ENCODE data around the gene LILRA5.

- TF ChIP-seq EZH2 (IDR thresholded peaks at IDR 0.05; ENCODE audit: borderline replicate concordance, insufficient read depth, low read length, poor library complexity, severe bottlenecking) (no peak), MXI1 (conservative IDR thresholded peaks at IDR 0.05; ENCODE audit: poor library complexity, severe bottlenecking) (no peak), CTCF (IDR thresholded peaks at IDR 0.05; ENCODE audit: poor library complexity, severe bottlenecking) (no peak), POLR2AphosphoS5 (IDR thresholded peaks at IDR 0.05) (no peak), RAD21 (conservative IDR thresholded peaks at IDR 0.05) (no peak), TAF1 (IDR thresholded peaks at IDR 0.05; ENCODE audit: low read depth) (no peak), EP300 (conservative IDR thresholded peaks at IDR 0.05; ENCODE audit: poor library complexity, severe bottlenecking) (no peak)
Observed at GRCh38 chr19:54333586-54334298, 20.8 kb upstream of the LILRA5 start.
